HG03039 (cell line): ENCODE measurements around the gene EML4.

Experiments used
- ATAC-seq: cut with Tn5 transposase; IDR thresholded peaks from one replicate; pipeline ENCODE4 v1.9.1; 2021; ENCODE audit warnings: mild to moderate bottlenecking, moderate library complexity; ENCODE audit not compliant: unreplicated experiment

Gene EML4

DNA sequence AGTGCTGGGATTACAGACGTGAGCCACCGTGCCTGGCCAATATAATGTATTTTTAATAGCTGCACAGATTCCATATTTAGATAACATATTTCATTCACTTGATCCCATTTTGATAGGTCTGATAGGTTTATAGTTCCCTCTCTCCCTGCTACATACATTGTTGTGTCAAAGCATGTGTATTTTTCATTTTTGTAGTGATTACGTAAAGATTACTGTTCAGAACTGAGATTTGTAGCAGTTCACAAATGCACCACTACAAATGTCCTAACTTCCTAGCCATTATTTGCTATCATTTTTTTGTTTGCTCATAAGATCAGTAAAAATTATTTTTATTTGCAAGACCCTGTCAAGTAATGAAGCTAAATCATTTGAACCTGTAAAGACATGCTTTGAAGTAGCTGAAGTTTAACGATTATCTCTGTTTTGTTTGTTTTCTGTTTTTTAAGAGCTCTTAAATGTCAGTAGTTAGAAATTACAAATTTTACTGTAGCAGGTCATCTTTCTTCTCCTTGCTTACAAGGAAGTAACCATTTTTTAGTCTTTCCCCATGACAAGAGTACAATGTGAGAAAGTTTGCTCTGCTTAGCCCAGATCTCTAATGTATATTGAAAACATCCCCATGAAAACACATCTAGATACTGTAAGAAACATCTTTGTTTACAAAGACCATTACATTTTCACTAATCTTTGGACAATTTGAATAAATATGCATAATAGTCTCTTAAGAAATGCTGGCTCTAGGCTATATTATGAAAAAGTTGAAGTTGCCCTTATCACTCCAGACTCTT lies 54.1 kb downstream of the EML4 start:
- ATAC-seq: no peak

DNA sequence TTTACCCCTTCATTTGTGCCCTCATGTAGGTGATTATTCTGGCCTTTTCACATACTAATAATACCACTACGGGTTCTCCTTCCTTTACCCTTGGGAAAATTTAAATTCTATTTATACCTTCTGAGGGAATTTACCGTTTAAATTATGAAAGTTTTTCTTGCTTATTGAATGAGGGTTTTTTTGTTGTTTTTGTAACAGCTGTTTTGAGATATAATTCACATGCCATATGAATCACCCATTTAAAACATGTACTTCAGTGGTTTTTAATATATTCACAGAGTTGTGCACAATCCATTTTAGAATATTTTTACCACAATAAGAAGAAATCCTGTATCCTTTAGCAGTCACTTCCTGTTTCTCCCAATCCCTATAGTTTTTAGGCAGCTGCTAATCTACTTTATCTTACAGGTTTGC lies 54.7 kb downstream of the EML4 start:
- no peak for ATAC-seq

DNA sequence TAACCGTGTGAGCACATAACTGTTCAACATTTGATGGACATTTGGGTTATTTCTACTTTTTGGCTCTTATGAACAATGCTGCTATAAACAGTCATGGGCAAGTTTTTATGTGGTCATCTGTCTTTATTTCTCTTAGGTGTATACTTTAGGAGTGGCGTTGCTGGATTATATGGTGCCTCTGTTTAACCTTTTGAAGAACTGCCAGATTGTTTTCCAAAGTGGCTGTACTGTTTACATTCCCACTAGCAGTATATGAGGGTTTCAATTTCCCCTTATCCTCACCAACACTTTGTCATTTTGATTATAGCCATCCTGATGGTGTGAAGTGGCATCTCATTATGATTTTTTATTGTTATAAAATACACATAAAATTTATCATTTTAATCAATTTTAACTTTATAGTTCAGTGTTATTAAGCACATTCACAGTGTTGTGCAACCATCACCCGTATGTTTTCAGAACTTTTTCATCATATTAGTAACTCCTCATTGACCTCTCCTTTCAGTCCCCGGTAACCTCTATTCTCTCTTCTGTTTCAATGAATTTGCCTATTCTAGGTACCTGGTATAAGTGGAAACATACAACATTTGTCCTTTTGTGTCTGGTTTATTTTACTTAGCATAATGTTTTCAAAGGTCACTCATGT lies 55.4 kb downstream of the EML4 start:
- no peak for ATAC-seq

DNA sequence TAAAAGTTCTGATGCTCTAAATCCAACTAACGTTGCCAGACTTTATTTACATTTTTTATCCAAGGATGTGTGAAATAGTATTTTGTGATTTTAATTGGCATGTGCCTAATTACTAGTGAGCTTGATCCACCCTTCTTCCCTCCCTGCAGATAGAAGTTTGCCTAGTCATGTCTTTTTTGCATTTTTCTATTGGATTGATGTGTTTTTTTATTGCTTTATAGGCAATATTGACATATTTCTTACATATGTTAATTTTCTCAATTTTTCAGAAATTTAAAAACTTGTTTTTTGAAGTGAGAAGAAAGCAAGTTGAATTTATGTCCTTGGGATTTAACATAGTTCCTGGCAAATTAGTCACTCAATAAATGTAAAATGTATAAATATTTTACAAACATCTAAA lies 56.4 kb downstream of the EML4 start:
- ATAC-seq: no peak

DNA sequence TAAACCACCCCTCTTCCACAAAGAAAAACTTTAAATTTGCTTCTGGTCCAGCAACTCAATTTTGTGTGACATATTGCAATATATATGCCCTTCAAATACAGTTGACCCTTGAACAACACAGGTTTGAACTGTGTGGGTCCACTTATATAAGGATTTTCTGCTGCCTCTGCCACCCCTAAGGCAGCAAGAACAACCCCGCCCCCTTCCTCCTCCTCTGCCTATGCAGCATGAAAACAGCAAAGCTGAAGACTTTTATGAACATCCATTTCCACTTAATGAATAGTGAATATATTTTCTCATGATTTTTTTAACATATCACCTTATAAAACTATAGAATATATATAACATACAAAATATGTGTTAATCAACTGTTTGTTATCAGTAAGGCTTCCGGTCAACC lies 58.3 kb downstream of the EML4 start:
- no peak for ATAC-seq

DNA sequence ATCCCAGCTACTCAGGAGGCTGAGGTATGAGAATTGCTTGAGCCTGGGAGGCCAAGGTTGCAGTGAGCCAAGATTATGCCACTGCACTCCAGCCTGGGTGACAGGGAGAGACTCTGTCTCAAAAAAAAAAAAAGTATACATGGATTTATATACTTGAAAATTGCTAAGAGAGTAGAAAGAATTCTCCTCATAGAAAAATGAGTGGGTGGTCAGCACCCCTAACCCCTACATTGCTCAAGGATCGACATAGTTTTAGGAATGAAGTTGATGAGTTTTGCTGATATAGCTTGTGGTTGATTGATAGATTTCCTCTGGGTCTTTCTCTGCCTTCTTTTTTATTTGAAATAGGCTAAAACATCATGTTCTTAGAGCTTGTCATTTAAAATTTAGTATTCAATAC lies 58.9 kb downstream of the EML4 start:
- no peak for ATAC-seq

DNA sequence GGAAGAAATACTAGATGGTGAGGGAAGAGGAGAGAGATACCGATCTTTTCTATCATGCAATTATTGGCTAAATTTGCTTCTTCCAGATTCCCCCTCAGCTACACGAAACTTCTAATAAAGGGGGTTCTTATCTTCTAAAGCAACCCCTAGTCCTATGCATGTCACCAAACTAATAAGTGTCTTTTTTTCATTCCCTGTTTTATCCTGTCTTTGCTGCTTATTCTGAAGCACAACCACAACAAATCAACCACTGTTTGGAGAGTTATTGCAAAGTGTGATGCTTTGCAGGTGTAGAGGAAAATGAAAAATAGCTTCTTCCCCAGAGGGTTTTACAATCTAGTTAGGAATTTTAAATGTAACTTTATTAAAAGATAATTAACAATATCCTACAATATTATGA lies 60.8 kb downstream of the EML4 start:
- no peak for ATAC-seq

DNA sequence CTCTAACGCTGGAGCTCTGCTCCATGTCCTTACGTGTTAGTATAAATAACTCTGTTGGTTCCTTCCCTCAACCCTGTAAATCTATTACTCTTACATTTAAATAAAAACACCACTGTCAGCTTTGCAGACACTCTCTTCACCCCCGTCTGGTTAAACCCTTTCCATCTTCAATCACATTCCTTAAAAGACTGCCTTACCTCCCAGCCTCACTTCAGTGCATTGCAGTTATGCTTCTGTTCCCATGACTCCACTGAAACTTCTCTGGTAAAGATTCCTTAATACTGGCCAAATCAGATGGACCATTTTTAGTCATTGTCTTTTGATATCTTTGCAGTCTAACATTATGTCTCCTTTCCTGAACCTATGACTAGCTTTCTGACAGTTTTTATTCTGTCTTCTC lies 61.7 kb downstream of the EML4 start:
- ATAC-seq: no peak

DNA sequence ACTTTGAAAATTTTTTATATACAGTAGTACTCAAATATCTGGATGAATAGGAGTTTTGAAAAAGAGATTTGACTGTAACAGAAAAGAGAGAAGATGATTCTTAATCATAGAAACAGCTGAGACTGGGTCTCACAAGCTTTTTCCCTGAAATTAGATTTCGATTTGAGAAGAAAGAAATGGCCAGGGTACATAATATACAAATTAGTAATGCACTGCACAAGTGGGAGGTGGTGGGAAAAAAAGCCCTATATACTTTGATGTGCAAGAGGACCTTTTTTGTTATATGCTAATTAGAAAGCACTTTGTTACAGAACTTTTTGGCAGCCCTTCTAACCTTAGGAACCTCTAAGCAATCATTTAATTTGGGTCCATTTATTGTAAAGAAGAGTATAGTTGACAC lies 62.9 kb downstream of the EML4 start:
- ATAC-seq: no peak

DNA sequence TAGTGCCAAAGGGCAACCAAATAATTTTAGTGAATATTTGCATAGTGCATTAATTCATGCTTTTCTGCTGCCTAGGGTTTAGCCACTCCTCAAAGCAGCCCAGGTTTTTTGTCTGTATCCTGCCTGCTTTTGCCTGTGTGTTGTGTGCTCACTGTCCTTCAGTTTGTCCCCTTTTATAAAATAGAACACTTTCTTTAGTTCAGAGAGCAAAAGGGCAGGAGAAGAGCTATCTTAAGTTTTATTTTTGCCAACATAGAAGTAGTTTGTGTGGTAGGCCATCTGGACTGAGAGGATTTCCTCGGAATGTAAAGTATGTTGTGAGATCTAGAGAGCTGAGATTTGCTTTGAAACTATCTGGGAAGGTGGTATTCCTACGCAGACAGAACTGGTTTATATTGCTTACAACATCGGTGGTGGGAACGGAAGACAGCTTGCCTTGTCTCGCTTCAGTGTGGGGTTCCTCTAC lies 64.9 kb downstream of the EML4 start:
- no peak for ATAC-seq

DNA sequence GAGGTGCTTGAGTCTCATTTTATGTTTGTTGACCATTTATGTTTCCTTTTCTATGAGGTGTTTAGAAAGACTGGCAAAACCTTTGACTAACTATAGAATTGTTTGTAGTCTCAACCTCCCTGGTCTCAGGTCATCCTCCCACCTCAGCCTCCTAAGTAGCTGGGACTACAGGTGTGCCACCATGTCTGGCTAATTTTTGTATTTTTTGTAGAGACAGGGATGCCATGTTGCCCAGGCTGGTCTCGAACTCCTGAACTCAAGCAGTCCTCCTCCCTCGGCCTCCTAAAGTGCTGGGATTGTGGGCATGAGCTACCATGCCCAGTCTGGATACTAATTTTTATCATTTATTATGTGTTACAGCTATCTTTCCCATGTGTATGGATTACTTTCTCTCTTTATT lies 67.8 kb downstream of the EML4 start:
- ATAC-seq: no peak

DNA sequence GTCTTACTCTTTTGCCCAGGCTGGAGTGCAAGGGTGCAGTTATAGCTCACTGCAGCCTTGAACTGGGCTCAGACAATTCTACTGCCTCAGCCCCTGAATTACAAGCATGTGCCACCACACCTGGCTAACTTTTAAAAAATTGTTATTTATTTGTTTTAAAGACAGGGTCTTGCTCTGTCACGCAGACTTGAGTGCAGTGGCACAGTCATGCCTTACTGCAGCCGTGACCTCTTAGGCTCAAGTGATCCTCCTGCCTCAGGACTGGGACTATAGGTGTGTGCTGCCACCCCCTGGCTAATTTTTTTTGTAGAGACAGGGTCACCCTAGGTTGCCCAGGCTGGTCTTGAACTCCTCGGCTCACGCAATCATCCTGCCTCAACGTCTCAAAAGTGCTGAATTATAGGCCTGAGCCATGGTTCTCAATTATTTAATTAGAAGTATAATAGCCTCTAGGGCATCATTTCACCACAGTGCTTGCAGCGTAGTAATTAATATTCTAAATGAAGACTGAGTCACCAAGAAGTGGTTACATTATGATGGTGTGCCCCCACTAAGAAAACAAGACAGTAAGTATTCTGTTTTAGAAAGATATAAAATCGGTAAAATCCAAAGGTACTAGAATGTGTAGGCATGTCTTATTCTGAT lies 69.6 kb downstream of the EML4 start:
- ATAC-seq: peak; percentile 76

DNA sequence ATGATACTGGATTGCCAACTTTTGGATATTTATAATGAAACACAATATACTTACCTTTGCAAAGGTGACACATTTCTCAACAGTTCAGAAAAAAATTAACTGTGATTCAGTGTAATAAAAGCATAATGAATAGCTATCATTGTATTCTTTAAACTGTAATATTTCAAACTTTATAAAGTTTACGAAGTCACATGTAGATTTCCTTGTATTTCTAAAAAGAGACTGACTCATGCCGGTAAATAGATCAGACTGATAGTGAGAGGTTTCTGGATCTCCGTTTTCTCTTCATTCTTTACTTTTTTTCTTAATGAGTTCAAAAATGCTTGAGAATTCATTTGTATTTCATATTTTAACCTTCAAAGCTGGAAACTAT lies 70.1 kb downstream of the EML4 start:
- no peak for ATAC-seq

DNA sequence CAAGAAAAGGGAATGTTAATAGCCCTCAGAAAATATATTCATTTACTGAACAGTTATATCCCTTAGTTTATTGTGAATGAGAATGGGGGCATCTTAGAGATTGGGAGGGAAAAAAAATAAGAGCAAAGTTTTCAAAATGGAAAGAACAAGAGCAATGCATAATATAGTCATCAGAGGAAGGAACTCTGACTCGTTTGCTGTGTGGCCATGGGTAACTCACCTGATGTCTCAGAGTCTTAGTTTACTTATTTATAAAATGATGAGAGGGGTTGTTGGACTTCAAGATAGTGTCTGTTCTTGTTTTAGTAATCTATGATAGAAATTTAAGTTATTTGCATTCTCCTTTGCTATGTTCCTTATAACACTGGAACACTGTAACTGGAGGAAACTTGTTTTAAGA lies 70.7 kb downstream of the EML4 start:
- no peak for ATAC-seq

DNA sequence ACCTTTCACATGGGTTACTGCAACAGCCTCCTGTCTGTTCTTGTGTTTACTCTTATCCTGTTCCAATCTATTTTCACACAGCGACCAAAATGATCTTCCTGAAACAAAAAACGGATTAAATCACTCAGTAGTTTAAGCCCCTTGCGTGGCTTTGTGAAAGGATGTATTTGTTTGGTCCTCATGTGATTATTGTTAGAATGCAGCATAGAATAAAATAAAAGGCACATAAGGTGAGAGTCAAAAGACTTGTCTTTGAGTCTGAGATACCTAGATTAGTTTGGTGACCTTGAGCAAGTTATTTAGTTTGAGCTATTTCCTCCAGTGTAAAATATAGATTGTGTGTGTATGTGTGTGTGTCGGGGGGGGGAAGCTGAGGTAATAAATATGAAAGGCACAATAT lies 72.4 kb downstream of the EML4 start:
- no peak for ATAC-seq

DNA sequence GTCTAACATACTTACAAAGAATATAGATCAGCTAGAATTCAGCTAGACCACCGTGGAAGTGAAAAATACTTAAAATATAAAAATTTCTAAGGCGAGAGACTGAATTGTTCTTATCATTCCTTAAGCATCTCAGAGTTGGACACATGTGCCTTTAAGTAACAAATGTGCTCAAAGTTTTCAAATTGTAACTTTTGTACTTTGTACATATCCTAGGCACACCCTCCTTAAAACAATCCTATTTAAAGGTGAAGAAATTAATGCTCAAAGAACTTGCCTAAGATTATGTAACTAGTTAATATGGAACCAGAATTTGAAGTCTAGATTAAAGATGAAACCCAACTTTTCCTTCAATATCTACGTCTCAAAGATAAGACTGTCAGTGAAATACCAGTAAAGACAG lies 74.1 kb downstream of the EML4 start:
- no peak for ATAC-seq

DNA sequence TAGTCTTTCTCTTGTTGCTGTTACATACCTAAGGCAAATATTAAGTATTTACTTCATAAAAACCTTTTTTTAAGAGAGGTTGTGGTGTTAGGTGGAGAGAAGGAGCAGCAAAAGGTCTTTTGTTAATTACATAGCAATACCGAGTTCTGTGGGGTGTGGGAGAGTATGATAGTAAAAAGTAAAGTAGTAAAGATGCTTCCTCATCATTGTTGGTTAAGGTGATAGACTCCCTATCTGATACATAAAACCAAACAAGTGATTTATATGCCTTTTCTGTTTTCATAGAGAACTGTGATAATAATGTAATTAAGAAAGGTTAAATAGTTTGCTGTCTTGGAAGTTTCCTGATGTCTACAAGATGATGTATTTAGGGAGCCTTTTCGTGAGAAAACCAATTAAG lies 75.4 kb downstream of the EML4 start:
- ATAC-seq: no peak

DNA sequence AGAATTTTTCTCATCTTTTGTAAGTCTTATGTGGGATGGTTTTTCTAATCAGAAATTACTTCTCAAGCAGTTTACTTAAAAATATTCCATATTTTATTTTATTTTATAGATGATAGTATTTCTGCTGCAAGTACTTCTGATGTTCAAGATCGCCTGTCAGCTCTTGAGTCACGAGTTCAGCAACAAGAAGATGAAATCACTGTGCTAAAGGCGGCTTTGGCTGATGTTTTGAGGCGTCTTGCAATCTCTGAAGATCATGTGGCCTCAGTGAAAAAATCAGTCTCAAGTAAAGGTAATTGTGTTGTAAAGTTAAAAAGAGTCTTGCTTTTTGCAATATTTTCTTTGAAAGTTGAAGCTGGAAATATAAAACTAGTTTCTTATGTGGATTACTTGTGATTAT lies 76.2 kb downstream of the EML4 start:
- ATAC-seq: no peak

DNA sequence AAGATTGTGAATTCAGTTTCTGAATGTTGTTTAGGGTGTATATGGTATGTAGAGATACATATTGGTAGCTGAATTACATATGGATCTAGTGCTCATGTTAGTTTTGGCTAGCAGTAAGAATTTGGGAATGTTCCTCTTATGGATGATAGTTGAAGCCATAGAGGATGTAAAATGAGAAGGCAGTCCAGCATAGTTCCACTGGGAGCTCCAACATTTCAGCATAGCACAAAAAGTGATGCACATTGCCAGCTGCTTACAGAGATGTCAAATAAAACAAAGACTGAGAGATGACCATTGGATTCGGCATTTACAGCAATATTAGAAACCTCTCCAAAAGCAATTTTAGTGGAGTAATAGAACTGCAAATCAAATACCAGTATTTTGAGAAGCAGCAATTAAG lies 77.4 kb downstream of the EML4 start:
- no peak for ATAC-seq

DNA sequence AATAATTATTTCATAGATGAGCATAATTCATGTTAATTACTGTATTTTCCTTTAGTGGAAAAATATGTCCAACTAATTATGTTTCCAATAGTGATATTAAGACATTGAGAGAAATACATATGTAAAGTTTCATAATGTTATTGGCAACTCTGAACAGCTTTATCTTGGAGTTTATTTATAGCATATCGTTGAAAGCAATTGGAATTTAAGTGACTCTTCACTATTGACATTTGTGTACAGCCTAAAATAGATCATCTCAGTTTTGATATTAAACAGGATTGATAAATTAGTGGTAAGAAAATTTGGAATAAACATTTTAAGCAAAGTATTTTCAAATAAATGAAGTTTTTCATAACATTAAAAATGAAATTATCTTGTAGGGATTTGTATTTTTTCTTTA lies 79.7 kb downstream of the EML4 start:
- ATAC-seq: no peak

DNA sequence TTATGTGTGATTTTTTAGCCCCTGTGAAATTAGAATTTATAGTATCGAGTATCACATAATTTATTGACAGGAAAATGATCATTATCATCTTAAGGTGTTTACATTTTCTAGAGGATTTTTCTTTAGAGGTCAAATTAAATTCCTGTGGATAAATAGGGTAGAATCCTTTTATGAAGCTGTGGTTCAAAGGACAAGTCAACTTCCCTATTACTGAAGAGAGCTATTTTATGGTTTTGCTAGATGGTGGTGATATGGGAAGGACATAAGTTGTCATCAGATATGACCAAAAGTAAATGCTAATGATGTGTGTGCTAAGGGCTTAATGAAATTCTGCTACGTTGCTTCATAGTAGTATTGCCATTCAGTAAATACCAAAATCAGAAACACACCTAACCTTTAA lies 80.1 kb downstream of the EML4 start:
- ATAC-seq: no peak

DNA sequence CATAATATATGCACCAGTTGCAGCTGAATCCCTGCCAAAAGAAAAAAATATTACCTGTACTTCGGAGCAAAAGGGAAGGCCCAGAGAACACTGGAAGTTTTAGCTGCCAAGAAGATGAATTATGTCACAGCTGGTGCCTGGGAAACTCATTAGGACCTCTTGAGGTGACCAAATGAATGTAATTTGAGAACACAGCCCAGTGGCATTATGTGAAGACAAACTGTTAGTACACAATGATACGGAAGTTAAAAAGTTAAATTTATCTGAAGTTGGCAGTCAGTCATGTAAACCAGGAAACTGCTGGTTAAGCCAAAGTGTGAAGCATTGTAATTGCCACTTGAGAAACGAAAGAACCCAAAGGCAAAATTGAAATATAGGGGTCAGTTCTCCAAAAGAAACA lies 80.7 kb downstream of the EML4 start:
- ATAC-seq: no peak
